NT2/D1 (cell line): ENCODE data around the gene AMBRA1.

ENCODE experiments used
- YY1 ChIP-seq: IDR thresholded peaks from 2 replicates; pipeline ENCODE4 v1.6.1; 2011; ENCODE audit not compliant: insufficient read length, insufficient read depth
- ZNF274 ChIP-seq: IDR thresholded peaks from 2 replicates; pipeline ENCODE4 v1.6.1; 2011; ENCODE audit warnings: mild to moderate bottlenecking, low read depth, low read length

GRCh38 chr11:46367244-46367915 lies 226.4 kb downstream of the AMBRA1 start:
- TF ChIP-seq YY1, result no peak
- TF ChIP-seq ZNF274, result no peak
